RWPE1 (cell line): Measurements from ENCODE around the gene RAB11B.
A peak's percentile ranks its signal among the peaks of the same experiment; 100 is the strongest.

Source experiments
- CTCF ChIA-PET: fragments of 350-600 bp; sonication (Branson Sonifier 250); formaldehyde crosslinking; extraction: SDS; loops from one replicate; lab custom pipeline; 2021; lab: Yijun Ruan, JAX
- POLR2A ChIA-PET: fragments of 400-600 bp; formaldehyde crosslinking; extraction: SDS; loops from one replicate; lab custom pipeline; 2020; ENCODE audit warnings: antibody characterized with exemption; ENCODE audit not compliant: low non-redundant PET; lab: Yijun Ruan, JAX
- DNase-seq: peaks from one replicate; pipeline ENCODE4 v3.0.0; 2012; ENCODE audit warnings: low spot score
- H3K27ac ChIP-seq: fragments of 450-650 bp; 2 replicates; pipeline ENCODE4 v1.5.1; 2017
- TF ChIP-seq, protein P1 (sequence below): fragments of 450-650 bp; conservative IDR thresholded peaks from 2 replicates; pipeline ENCODE4 v1.5.1; 2017; ENCODE audit warnings: low read depth, mild to moderate bottlenecking

The RAB11B gene

DNA sequence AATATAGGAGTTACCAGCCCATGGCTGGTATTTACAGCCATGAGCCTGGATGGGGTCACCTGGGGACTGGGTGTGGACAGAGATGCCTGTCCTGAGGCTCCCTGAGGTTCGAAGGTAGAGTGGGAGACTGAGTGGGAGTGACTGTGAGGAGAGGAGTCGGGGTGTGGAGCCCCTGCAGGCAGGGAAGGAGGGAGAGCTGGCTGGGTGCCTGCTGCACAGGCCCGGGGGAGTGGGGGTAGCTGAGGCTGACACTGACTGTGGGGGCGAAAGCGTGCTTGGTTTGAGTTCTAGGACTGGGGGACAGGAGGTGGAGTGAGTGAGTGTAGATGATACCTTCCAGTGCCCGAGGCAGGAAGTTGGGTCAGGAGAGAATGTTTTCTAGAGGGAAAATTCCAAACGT is 7.1 kb downstream of the RAB11B start:
- TF ChIP-seq, protein P1, sequence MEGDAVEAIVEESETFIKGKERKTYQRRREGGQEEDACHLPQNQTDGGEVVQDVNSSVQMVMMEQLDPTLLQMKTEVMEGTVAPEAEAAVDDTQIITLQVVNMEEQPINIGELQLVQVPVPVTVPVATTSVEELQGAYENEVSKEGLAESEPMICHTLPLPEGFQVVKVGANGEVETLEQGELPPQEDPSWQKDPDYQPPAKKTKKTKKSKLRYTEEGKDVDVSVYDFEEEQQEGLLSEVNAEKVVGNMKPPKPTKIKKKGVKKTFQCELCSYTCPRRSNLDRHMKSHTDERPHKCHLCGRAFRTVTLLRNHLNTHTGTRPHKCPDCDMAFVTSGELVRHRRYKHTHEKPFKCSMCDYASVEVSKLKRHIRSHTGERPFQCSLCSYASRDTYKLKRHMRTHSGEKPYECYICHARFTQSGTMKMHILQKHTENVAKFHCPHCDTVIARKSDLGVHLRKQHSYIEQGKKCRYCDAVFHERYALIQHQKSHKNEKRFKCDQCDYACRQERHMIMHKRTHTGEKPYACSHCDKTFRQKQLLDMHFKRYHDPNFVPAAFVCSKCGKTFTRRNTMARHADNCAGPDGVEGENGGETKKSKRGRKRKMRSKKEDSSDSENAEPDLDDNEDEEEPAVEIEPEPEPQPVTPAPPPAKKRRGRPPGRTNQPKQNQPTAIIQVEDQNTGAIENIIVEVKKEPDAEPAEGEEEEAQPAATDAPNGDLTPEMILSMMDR: no peak
- peak overlapping the region; percentile 85 for H3K27ac ChIP-seq
- CTCF ChIA-PET: interaction anchor here (0.7 to 1.8 kb wide), 3 partner anchors 8 to 49 kb away, joined by 4 to 10 read pairs (median 5); no protein-coding TSS in a partner anchor
- POLR2A ChIA-PET: no interaction called here
- DNase-seq: peak; percentile 22

DNA sequence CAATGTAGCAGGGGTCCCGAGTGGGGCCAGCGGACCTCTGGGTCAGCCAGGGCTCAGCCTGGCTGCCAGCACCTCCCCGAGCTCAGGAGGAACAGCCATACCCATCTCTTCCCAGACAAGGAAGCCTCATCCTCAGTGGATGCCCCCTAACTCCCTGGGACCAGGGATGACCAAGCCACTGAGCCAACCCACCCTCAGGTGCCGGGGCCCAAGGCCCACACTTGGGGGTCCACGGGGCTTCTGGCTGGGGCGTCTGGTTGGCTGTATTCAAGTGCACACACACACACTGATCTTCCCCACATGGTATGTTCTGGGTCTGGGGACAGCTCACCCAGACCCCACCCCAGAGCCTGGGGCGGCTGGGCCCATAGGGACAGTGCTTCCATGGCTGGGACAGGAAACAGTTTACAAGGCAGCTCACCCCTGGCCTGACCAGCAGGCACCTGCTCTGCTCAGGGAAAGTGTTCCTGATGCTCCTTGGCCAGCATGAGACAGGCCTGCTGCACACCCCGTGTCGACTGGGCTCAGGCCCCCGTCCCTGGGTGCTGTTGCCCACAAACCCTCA is 7.7 kb downstream of the RAB11B start:
- POLR2A ChIA-PET: no interaction called here
- CTCF ChIA-PET: interaction anchor here (0.9 to 1.8 kb wide), 2 partner anchors 44 to 50 kb away, joined by 4 to 10 read pairs; no protein-coding TSS in a partner anchor
- peak overlapping the region; percentile 85 for H3K27ac ChIP-seq
- TF ChIP-seq, protein P1: no peak
- no peak for DNase-seq

DNA sequence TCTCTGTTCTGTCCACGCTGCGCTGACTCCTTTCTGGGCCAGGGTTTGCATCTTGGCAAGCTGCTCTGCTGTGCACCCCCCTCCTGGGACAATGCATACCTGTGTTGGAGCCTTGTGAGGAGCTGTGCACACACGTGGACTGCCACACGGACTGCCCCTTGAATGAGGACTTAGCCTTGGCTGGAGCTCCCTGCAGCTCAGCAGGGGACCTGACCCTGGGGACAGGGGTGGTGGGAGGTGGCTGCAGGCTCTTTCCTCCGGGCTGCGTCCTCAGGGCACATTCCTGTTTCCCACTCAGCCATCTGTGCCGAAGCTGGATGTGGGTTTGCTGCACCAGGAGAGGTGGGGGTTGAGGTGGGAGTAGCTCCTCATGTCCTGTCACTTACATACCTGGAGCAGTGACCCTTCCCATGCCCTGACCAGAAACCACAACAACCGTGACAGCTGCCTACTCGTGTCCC is 8.2 kb downstream of the RAB11B start:
- CTCF ChIA-PET: interaction anchor here (0.9 to 1.8 kb wide), 2 partner anchors 44 to 50 kb away, joined by 4 to 10 read pairs; no protein-coding TSS in a partner anchor
- TF ChIP-seq, protein P1: no peak
- POLR2A ChIA-PET: no interaction called here
- H3K27ac ChIP-seq: peak overlapping the region; percentile 85
- no peak for DNase-seq

DNA sequence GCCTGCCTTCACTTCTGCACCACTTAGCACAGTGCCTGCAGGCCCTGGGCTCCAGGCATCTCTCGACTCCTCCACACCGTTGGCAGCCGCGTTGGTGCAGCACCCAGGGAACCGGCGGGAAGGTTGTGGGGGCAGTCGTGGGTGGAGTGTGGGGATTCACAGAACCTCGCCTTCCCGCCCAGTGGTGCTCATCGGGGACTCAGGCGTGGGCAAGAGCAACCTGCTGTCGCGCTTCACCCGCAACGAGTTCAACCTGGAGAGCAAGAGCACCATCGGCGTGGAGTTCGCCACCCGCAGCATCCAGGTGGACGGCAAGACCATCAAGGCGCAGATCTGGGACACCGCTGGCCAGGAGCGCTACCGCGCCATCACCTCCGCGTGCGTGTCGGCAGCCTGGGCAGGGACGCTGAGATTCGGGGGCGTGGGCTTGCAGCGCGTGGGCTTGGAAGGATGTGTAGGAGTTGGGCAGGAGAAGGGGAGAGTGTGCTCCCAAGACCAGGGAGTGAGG is 9.6 kb downstream of the RAB11B start:
- ChIA-PET CTCF (no interaction called here), POLR2A (no interaction called here)
- DNase-seq: no peak
- H3K27ac ChIP-seq: peak overlapping the region; percentile 19
- TF ChIP-seq, protein P1: no peak

DNA sequence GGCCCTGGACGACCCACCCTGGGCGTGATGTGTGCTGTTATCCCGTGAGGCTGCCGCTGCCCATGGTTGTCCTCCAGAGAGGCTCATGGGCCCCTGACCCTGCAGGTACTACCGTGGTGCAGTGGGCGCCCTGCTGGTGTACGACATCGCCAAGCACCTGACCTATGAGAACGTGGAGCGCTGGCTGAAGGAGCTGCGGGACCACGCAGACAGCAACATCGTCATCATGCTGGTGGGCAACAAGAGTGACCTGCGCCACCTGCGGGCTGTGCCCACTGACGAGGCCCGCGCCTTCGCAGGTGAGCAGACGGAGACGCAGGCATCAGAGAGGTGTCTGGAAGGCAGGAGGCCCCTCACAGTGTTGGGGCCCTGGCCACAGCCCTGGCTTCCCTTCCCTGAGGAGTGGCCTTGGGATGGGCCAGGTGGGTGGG is 11.8 kb downstream of the RAB11B start:
- ChIA-PET CTCF (interaction anchor here (0.8 kb wide), 1 partner anchor 109 kb away, joined by 3 read pairs; no protein-coding TSS in a partner anchor), POLR2A (no interaction called here)
- DNase-seq: no peak
- H3K27ac ChIP-seq: peak overlapping the region; percentile 17; the same call in 1 of the 2 replicates
- TF ChIP-seq, protein P1: no peak

DNA sequence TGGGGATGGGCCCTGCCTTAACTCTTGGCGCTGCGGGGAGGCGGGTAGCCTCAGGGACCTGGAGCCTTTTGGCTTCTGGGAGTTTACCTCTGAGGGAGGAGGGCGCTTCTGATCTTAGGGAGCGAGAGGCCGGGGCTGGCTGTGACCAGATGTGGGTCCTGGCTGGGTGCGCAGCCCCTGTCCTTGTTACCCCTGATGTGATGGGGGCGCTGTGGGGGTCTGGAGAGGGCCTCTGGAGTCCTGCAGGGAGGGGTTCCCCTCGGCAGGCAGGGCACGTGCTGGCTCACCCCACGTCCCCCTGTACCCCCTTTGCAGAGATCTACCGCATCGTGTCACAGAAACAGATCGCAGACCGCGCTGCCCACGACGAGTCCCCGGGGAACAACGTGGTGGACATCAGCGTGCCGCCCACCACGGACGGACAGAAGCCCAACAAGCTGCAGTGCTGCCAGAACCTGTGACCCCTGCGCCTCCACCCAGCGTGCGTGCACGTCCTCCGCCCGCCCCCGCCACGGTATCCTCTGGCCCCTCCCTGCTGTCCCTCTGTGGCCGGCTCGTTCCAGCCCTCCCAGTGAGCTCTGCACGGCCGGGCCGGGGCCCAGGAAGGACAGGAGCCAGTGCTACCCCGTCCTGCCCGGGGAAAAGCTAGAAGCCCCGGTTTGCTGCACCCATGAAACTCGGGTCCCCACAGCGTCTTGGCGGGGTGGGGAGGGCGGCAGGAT is 13.1 kb downstream of the RAB11B start:
- ChIA-PET CTCF (interaction anchor here (0.6 kb wide), 1 partner anchor 211 kb away, joined by 4 read pairs; no protein-coding TSS in a partner anchor), POLR2A (no interaction called here)
- peak overlapping the region; percentile 17; the same call in 1 of the 2 replicates for H3K27ac ChIP-seq
- DNase-seq: no peak
- TF ChIP-seq, protein P1: no peak
